Activated B cell treated with CpG ODN at 0.5 μM for 24 hours (primary cell): Measurements from ENCODE around the gene DHRS7C. TPM values are rescaled to one million over a fixed set of nuclear protein-coding genes. Genes with fewer than 3 reads are reported as not detected.

Experiments used
- ATAC-seq: fragments of 200-7000 bp; cut with Tn5 transposase; one replicate; pipeline ENCODE4 v1.10.0; 2021; ENCODE audit warnings: low read depth, mild to moderate bottlenecking, moderate library complexity
- CTCF ChIA-PET: fragments of 350-600 bp; sonication (Branson Sonifier 250); formaldehyde crosslinking; loops from one replicate; lab custom pipeline; 2021; ENCODE audit warnings: antibody characterized with exemption; lab: Charles Lee
- POLR2A ChIA-PET: fragments of 350-600 bp; sonication (Branson Sonifier 250); formaldehyde crosslinking; loops from one replicate; lab custom pipeline; 2021; ENCODE audit warnings: antibody characterized with exemption; lab: Charles Lee
- DNase-seq: peaks from one replicate; pipeline ENCODE4 v3.0.0; 2022
- H3K27ac Mint-ChIP-seq: one replicate; pipeline ENCODE4 v1.8.0; 2020; ENCODE audit warnings: mixed read lengths
- H3K27me3 Mint-ChIP-seq: one replicate; pipeline ENCODE4 v1.8.0; 2021; ENCODE audit warnings: mixed read lengths
- H3K36me3 Mint-ChIP-seq: one replicate; pipeline ENCODE4 v1.8.0; 2021; ENCODE audit warnings: low read depth, mixed read lengths
- H3K4me1 Mint-ChIP-seq: one replicate; pipeline ENCODE4 v1.8.0; 2021; ENCODE audit warnings: mixed read lengths
- H3K4me3 Mint-ChIP-seq: one replicate; pipeline ENCODE4 v1.8.0; 2020; ENCODE audit warnings: mild to moderate bottlenecking, mixed read lengths
- H3K9me3 Mint-ChIP-seq: one replicate; pipeline ENCODE4 v1.8.0; 2020; ENCODE audit warnings: mixed read lengths
- CTCF ChIP-seq: fragments of 200-600 bp; IDR thresholded peaks from one replicate; pipeline ENCODE4 v1.8.0; 2022; ENCODE audit warnings: antibody characterized with exemption, mild to moderate bottlenecking
- intact Hi-C: fragments of 100-400 bp; cut with micrococcal nuclease; formaldehyde crosslinking; loops from one replicate; pipeline ENCODE4 v1.15.1; 2024
- total RNA-seq: library from RNA; stranded (reverse); gene quantifications from 2 replicates; pipeline ENCODE4 v1.2.3, GENCODE V29; 2022

Gene DHRS7C
- total RNA-seq, 1 donor from 2014 or later: not detected

GRCh38 chr17:9728005-9728404 is 63.4 kb downstream of the DHRS7C start:
- Mint-ChIP-seq H3K27ac (no peak overlapping the region), H3K27me3 (peaks cover 1% of the 10 kb centered on the region), H3K4me1 (no peaks in the 10 kb centered on the region), H3K36me3 (no peaks in the 10 kb centered on the region), H3K4me3 (no peak overlapping the region), H3K9me3 (no peaks in the 10 kb centered on the region)
- CTCF ChIA-PET: no interaction called here
- POLR2A ChIA-PET: no interaction called here
- no peak for TF ChIP-seq CTCF
- DNase-seq (no peak), ATAC-seq (no peak)
- intact Hi-C loops: no loop called here

- ATAC-seq (no peak), DNase-seq (no peak)
- ChIA-PET CTCF (no interaction called here), POLR2A (no interaction called here)
- TF ChIP-seq CTCF: no peak
- Mint-ChIP-seq H3K4me3 (no peak overlapping the region), H3K27me3 (peaks cover 1% of the 10 kb centered on the region), H3K4me1 (no peaks in the 10 kb centered on the region), H3K27ac (no peak overlapping the region), H3K9me3 (no peaks in the 10 kb centered on the region), H3K36me3 (no peaks in the 10 kb centered on the region)
- intact Hi-C loops: no loop called here
These were observed 65.1 kb downstream of the DHRS7C start for GRCh38 chr17:9726291-9726690.

DNA sequence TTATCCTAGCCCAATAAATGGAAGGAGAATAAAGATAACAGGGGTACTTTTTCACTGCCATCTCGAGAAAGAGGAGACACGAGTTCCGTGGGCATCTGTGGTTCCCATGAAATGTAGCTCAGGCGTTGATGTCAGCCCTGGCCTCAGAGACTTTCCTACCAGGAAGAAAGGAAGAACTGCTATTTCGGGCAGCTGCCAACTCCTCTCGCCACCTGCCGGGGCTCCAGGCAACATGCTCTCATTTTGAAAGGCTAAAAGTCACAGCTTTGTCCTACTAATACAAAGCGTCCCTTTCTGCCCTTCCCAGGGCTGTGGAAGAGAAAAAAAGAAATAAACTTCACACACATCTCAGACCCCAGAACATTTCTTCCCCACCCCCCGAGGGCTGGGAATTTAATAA is 65.8 kb downstream of the DHRS7C start:
- no peak for TF ChIP-seq CTCF
- no peaks in the 10 kb centered on the region for H3K4me1 Mint-ChIP-seq
- no peak overlapping the region for H3K4me3 Mint-ChIP-seq
- ChIA-PET CTCF (no interaction called here), POLR2A (no interaction called here)
- H3K27ac Mint-ChIP-seq: no peak overlapping the region
- H3K36me3 Mint-ChIP-seq: no peaks in the 10 kb centered on the region
- ATAC-seq (no peak), DNase-seq (no peak)
- intact Hi-C loops: no loop called here
- no peaks in the 10 kb centered on the region for H3K9me3 Mint-ChIP-seq
- peaks cover 1% of the 10 kb centered on the region for H3K27me3 Mint-ChIP-seq

Other genes starting within 250 kb of the DHRS7C start
- 66.9 and 71.7 TPM in 2 replicates for gene STX8, start 215.8 kb downstream of the DHRS7C start, total RNA-seq
- not detected in 2 replicates for gene CFAP52, start 214.9 kb downstream of the DHRS7C start, total RNA-seq
- 0.12 and 0.29 TPM in 2 replicates for gene USP43, start 146.1 kb downstream of the DHRS7C start, total RNA-seq
- gene GSG1L2, start 30.5 kb upstream of the DHRS7C start, total RNA-seq: not detected in 2 replicates
- not detected in 2 replicates for gene GLP2R, start 34.3 kb upstream of the DHRS7C start, total RNA-seq
- 0.38 and 0.51 TPM in 2 replicates for gene RCVRN, start 113.7 kb upstream of the DHRS7C start, total RNA-seq